Transverse colon (tissue), 4 donors: ENCODE results near the gene REV3L.

Experiments
- CTCF ChIP-seq, 5 experiments: fragments of 200-600 bp in 3 of 5; fragments of 450-650 bp in 2 of 5; sonication (generic) in 3 of 5; IDR thresholded peaks; 1 replicate in 2 of 5; 2 replicates in 3 of 5; pipeline ENCODE4 v1.5.1; 2016 to 2017; ENCODE audit warnings: antibody characterized with exemption in 5 of 5, inconsistent platforms in 3 of 5, mild to moderate bottlenecking in 2 of 5, moderate library complexity in 1 of 5
- POLR2A ChIP-seq: fragments of 450-650 bp; IDR thresholded peaks from one replicate; pipeline ENCODE4 v1.6.1; 2016; ENCODE audit warnings: antibody characterized with exemption, mild to moderate bottlenecking, moderate library complexity
- POLR2AphosphoS5 ChIP-seq, 3 donors: sonication (generic); formaldehyde crosslinking; IDR thresholded peaks; one replicate each; pipeline ENCODE4 v1.6.1; 2016; ENCODE audit warnings: antibody characterized with exemption in 3 of 3

DNA sequence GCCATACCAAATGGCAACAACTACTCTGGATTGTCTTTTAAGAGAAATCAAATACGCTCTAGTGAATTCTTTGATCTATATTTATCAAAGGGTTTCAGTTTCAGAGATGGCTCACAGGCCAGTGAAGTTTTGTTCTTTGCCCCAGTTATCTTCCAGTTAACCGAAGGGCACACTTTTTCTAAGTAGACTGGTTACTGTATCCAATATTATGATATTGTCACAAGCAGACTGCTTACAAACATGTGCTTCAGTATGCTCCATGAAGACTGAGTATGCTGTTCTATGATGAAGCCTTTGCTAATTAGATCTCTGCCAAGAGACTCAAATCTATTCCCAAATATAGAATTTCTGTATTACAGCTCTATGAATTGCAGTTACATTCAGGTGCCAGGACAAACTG lies 181.1 kb downstream of the REV3L start:
- TF ChIP-seq CTCF (IDR thresholded peaks at IDR 0.05) (no peak), POLR2A (no peak), POLR2AphosphoS5 (IDR thresholded peaks at IDR 0.05) (no peak)
